Caco-2 (cell line): Measurements from ENCODE around the gene VWA8. TPM values are rescaled to one million over a fixed set of nuclear protein-coding genes. Genes with fewer than 3 reads are reported as not detected.

Source experiments
- BruUV-seq: library from RNA; stranded (reverse); fragments of 400-500 nt; replicated peaks from 2 replicates; lab custom pipeline; 2021; lab: Mats Ljungman, UMichigan
- CTCF ChIA-PET: fragments of 300-600 bp; sonication (Branson Sonifier 250); formaldehyde crosslinking; loops from one replicate; lab custom pipeline; 2022; ENCODE audit warnings: antibody characterized with exemption; lab: Charles Lee
- POLR2A ChIA-PET: fragments of 300-600 bp; sonication (Branson Sonifier 250); formaldehyde crosslinking; loops from one replicate; lab custom pipeline; 2022; ENCODE audit warnings: antibody characterized with exemption; lab: Charles Lee
- DNase-seq, 2 experiments: peaks; one replicate each; pipeline versions ENCODE4 v3.0.0 to v3.0.0-alpha.2; 2020 to 2022
- H3K27me3 ChIP-seq: replicated peaks from 2 replicates; pipeline ENCODE4 v1.6.0; 2011; ENCODE audit warnings: low read length; ENCODE audit not compliant: control insufficient read depth, insufficient read depth
- H3K36me3 ChIP-seq: 2 replicates; pipeline ENCODE4 v1.5.1; 2011; ENCODE audit warnings: low read length; ENCODE audit not compliant: control insufficient read depth, insufficient read depth
- H3K4me1 ChIP-seq: fragments of 250-450 bp; sonication (Bioruptor Pico); 2 replicates; pipeline ENCODE4 v1.5.1; 2020; ENCODE audit warnings: mild to moderate bottlenecking
- H3K4me3 ChIP-seq: 2 replicates; pipeline ENCODE4 v1.5.1; 2011; ENCODE audit warnings: low read depth, mild to moderate bottlenecking, control low read depth, low read length
- H3K9me3 ChIP-seq: fragments of 250-450 bp; sonication (Bioruptor Pico); 2 replicates; pipeline ENCODE4 v1.5.1; 2020; ENCODE audit warnings: mild to moderate bottlenecking, moderate library complexity
- H3K27ac Mint-ChIP-seq: one replicate; pipeline ENCODE4 v1.8.0; 2022; ENCODE audit warnings: mixed read lengths; ENCODE audit not compliant: unreplicated experiment
- H3K27me3 Mint-ChIP-seq: one replicate; pipeline ENCODE4 v1.8.0; 2022; ENCODE audit warnings: mixed read lengths; ENCODE audit not compliant: insufficient read depth, unreplicated experiment
- H3K36me3 Mint-ChIP-seq: one replicate; pipeline ENCODE4 v1.8.0; 2022; ENCODE audit warnings: mild to moderate bottlenecking, mixed read lengths; ENCODE audit not compliant: insufficient read depth, unreplicated experiment
- H3K4me1 Mint-ChIP-seq: one replicate; pipeline ENCODE4 v1.8.0; 2022; ENCODE audit warnings: low read depth, mixed read lengths; ENCODE audit not compliant: unreplicated experiment
- H3K4me3 Mint-ChIP-seq: one replicate; pipeline ENCODE4 v1.8.0; 2022; ENCODE audit warnings: mild to moderate bottlenecking, moderate library complexity, mixed read lengths; ENCODE audit not compliant: unreplicated experiment
- H3K9me3 Mint-ChIP-seq: one replicate; pipeline ENCODE4 v1.8.0; 2022; ENCODE audit warnings: mixed read lengths; ENCODE audit not compliant: unreplicated experiment
- CTCF ChIP-seq, 2 experiments: fragments of 200-600 bp in 1 of 2; IDR thresholded peaks; 1 replicate in 1 of 2; 2 replicates in 1 of 2; pipeline versions ENCODE4 v1.5.1 to v1.8.0; 2011 to 2022; ENCODE audit warnings: antibody characterized with exemption in 1 of 2, control low read depth in 1 of 2, inconsistent platforms in 1 of 2, low read depth in 1 of 2, low read length in 1 of 2, mild to moderate bottlenecking in 1 of 2, moderate library complexity in 1 of 2; ENCODE audit not compliant: insufficient read depth in 1 of 2, severe bottlenecking in 1 of 2, unreplicated experiment in 1 of 2
- intact Hi-C: fragments of 100-400 bp; cut with micrococcal nuclease; formaldehyde crosslinking; loops from one replicate; pipeline ENCODE4 v1.10.0; 2022; ENCODE audit not compliant: unreplicated experiment
- total RNA-seq: library from RNA; stranded (reverse); gene quantifications from 2 replicates; pipeline ENCODE4 v1.2.3, GENCODE V29; 2022

Gene VWA8
- total RNA-seq, 1 experiment from 2014 or later = 20.7 TPM

- ChIA-PET CTCF (no interaction called here), POLR2A (no interaction called here)
- intact Hi-C loops = no loop called here
- H3K9me3 Mint-ChIP-seq = no peaks in the 10 kb centered on the region
- H3K27ac Mint-ChIP-seq = no peak overlapping the region
- no peak overlapping the region for H3K4me3 Mint-ChIP-seq
- H3K36me3 Mint-ChIP-seq = no peaks in the 10 kb centered on the region
- no peaks in the 10 kb centered on the region for H3K27me3 Mint-ChIP-seq
- DNase-seq = no peak
- no peaks in the 10 kb centered on the region for H3K4me1 ChIP-seq
- no TSS peak for BruUV-seq
- no peaks in the 10 kb centered on the region for H3K4me1 Mint-ChIP-seq
- no peaks in the 10 kb centered on the region for H3K36me3 ChIP-seq
- no peak overlapping the region for H3K4me3 ChIP-seq
- no peak for TF ChIP-seq CTCF (IDR thresholded peaks at IDR 0.05; ENCODE audit: insufficient read depth in 1 of 2, low read depth in 1 of 2, low read length in 1 of 2, severe bottlenecking in 1 of 2, unreplicated experiment in 1 of 2)
- no peaks in the 10 kb centered on the region for H3K9me3 ChIP-seq
- H3K27me3 ChIP-seq = no peaks in the 10 kb centered on the region
Observed at GRCh38 chr13:41765020-41765419, 195.9 kb downstream of the VWA8 start.

- Histone ChIP-seq H3K4me1 (no peaks in the 10 kb centered on the region), H3K9me3 (no peaks in the 10 kb centered on the region), H3K27me3 (no peaks in the 10 kb centered on the region), H3K36me3 (no peaks in the 10 kb centered on the region), H3K4me3 (no peak overlapping the region)
- Mint-ChIP-seq H3K9me3 (no peaks in the 10 kb centered on the region), H3K36me3 (no peaks in the 10 kb centered on the region), H3K4me1 (no peaks in the 10 kb centered on the region), H3K27ac (no peak overlapping the region), H3K27me3 (no peaks in the 10 kb centered on the region), H3K4me3 (no peak overlapping the region)
- ChIA-PET CTCF (no interaction called here), POLR2A (no interaction called here)
- no peak for DNase-seq
- no TSS peak for BruUV-seq
- TF ChIP-seq CTCF (IDR thresholded peaks at IDR 0.05; ENCODE audit: insufficient read depth in 1 of 2, low read depth in 1 of 2, low read length in 1 of 2, severe bottlenecking in 1 of 2, unreplicated experiment in 1 of 2) = no peak
- intact Hi-C loops = no loop called here
Observed at GRCh38 chr13:41764558-41764957, 196.4 kb downstream of the VWA8 start.

- Mint-ChIP-seq H3K36me3 (no peaks in the 10 kb centered on the region), H3K9me3 (no peaks in the 10 kb centered on the region), H3K27ac (no peak overlapping the region), H3K4me1 (no peaks in the 10 kb centered on the region), H3K27me3 (no peaks in the 10 kb centered on the region), H3K4me3 (no peak overlapping the region)
- TF ChIP-seq CTCF (IDR thresholded peaks at IDR 0.05; ENCODE audit: insufficient read depth in 1 of 2, low read depth in 1 of 2, low read length in 1 of 2, severe bottlenecking in 1 of 2, unreplicated experiment in 1 of 2) = no peak
- no peak overlapping the region for H3K4me3 ChIP-seq
- POLR2A ChIA-PET = no interaction called here
- H3K4me1 ChIP-seq = no peaks in the 10 kb centered on the region
- DNase-seq = no peak
- H3K27me3 ChIP-seq = no peaks in the 10 kb centered on the region
- CTCF ChIA-PET = no interaction called here
- intact Hi-C loops = no loop called here
- BruUV-seq = no TSS peak
- no peaks in the 10 kb centered on the region for H3K36me3 ChIP-seq
- H3K9me3 ChIP-seq = no peaks in the 10 kb centered on the region; the same call in 1 of the 2 replicates
Observed at GRCh38 chr13:41763782-41764181, 197.1 kb downstream of the VWA8 start.
